Neural progenitor cell (in vitro differentiated cells): ENCODE results near the gene GTPBP6. TPM values are rescaled to one million over a fixed set of nuclear protein-coding genes. Genes with fewer than 3 reads are reported as not detected.

Experiments used
- DNase-seq: peaks from one replicate; pipeline ENCODE4 v3.0.0-alpha.2; 2016; ENCODE audit warnings: low spot score
- H2AFZ ChIP-seq: fragments of 200-600 bp; sonication (generic); replicated peaks from 2 replicates; pipeline ENCODE4 v1.6.1; 2016; ENCODE audit warnings: antibody characterized with exemption
- H3F3A ChIP-seq: fragments of 200-600 bp; sonication (generic); 2 replicates; pipeline ENCODE4 v1.6.1; 2016; ENCODE audit warnings: antibody characterized with exemption, low read depth
- H3K27ac ChIP-seq: fragments of 200-600 bp; sonication (generic); 2 replicates; pipeline ENCODE4 v1.5.1; 2016; ENCODE audit warnings: mild to moderate bottlenecking
- H3K27me3 ChIP-seq: fragments of 200-600 bp; sonication (generic); 2 replicates; pipeline ENCODE4 v1.6.1; 2016; ENCODE audit warnings: mild to moderate bottlenecking, moderate library complexity
- H3K36me3 ChIP-seq: fragments of 200-600 bp; sonication (generic); 2 replicates; pipeline ENCODE4 v1.5.1; 2016
- H3K4me1 ChIP-seq: fragments of 200-600 bp; sonication (generic); 2 replicates; pipeline ENCODE4 v1.6.1; 2016; ENCODE audit warnings: mixed run types
- H3K4me2 ChIP-seq: fragments of 200-600 bp; sonication (generic); 2 replicates; pipeline ENCODE4 v1.6.1; 2016
- H3K4me3 ChIP-seq: fragments of 200-600 bp; sonication (generic); 2 replicates; pipeline ENCODE4 v1.5.1; 2016
- H3K79me2 ChIP-seq: fragments of 200-600 bp; sonication (generic); 2 replicates; pipeline ENCODE4 v1.6.1; 2016; ENCODE audit warnings: low read depth
- H3K9ac ChIP-seq: fragments of 200-600 bp; sonication (generic); 2 replicates; pipeline ENCODE4 v1.6.1; 2016
- H3K9me3 ChIP-seq: fragments of 200-600 bp; sonication (generic); 2 replicates; pipeline ENCODE4 v1.5.1; 2016; ENCODE audit warnings: low read depth
- H4K20me1 ChIP-seq: fragments of 200-600 bp; sonication (generic); 2 replicates; pipeline ENCODE4 v1.6.1; 2016; ENCODE audit warnings: low read depth
- H3K27ac Mint-ChIP-seq: 3 replicates; pipeline ENCODE4 v1.8.0; 2021; ENCODE audit warnings: mixed read lengths
- H3K27me3 Mint-ChIP-seq: 2 replicates; pipeline ENCODE4 v1.8.0; 2022; ENCODE audit warnings: low read depth, mild to moderate bottlenecking, inconsistent platforms, moderate library complexity, mixed read lengths; ENCODE audit not compliant: insufficient read depth
- H3K36me3 Mint-ChIP-seq: 3 replicates; pipeline ENCODE4 v1.8.0; 2021; ENCODE audit warnings: mixed read lengths
- H3K4me1 Mint-ChIP-seq: 3 replicates; pipeline ENCODE4 v1.8.0; 2021; ENCODE audit warnings: mixed read lengths
- H3K4me3 Mint-ChIP-seq: 3 replicates; pipeline ENCODE4 v1.8.0; 2021; ENCODE audit warnings: mild to moderate bottlenecking, moderate library complexity, mixed read lengths
- H3K9me3 Mint-ChIP-seq: 3 replicates; pipeline ENCODE4 v1.8.0; 2020; ENCODE audit warnings: mixed read lengths
- CTCF ChIP-seq: fragments of 200-600 bp; sonication (generic); IDR thresholded peaks from 2 replicates; pipeline ENCODE4 v1.5.1; 2017; ENCODE audit warnings: antibody characterized with exemption, mild to moderate bottlenecking
- EZH2 ChIP-seq: fragments of 200-600 bp; sonication (generic); IDR thresholded peaks from 2 replicates; pipeline ENCODE4 v1.6.1; 2017; ENCODE audit warnings: antibody characterized with exemption, mild to moderate bottlenecking, moderate library complexity
- EZH2phosphoT487 ChIP-seq: fragments of 200-600 bp; sonication (generic); IDR thresholded peaks from 2 replicates; pipeline ENCODE4 v1.6.1; 2017; ENCODE audit warnings: antibody characterized with exemption
- total RNA-seq: library from RNA; depleted of rRNA; stranded (reverse); fragments of >200 nt; gene quantifications from 2 replicates; pipeline ENCODE4 v1.2.3, GENCODE V29; 2015; ENCODE audit warnings: low replicate concordance

Gene GTPBP6
- total RNA-seq, 1 donor from 2014 or later: 16.6 TPM

- Mint-ChIP-seq H3K4me3 (no peak overlapping the region), H3K27me3 (peaks cover 2% of the 10 kb centered on the region), H3K9me3 (peaks cover 22% of the 10 kb centered on the region), H3K4me1 (no peaks in the 10 kb centered on the region), H3K36me3 (peaks cover 30% of the 10 kb centered on the region), H3K27ac (no peak overlapping the region)
- no peak for TF ChIP-seq CTCF
- no peak overlapping the region for H3K4me3 ChIP-seq
- no peak overlapping the region for H3K4me2 ChIP-seq
- no peak overlapping the region for H3K9ac ChIP-seq
- H3K27ac ChIP-seq: no peak overlapping the region
- DNase-seq: no peak
- H3K36me3 ChIP-seq: no peaks in the 10 kb centered on the region
- no peak overlapping the region for H2AFZ ChIP-seq
- H3K27me3 ChIP-seq: peaks cover 11% of the 10 kb centered on the region
- H3K4me1 ChIP-seq: peaks cover 7% of the 10 kb centered on the region
- no peaks in the 10 kb centered on the region for H3K79me2 ChIP-seq
- no peaks in the 10 kb centered on the region for H3K9me3 ChIP-seq
- no peaks in the 10 kb centered on the region for H3F3A ChIP-seq
- no peaks in the 10 kb centered on the region for H4K20me1 ChIP-seq
Measured at GRCh38 chrX:335758-336155, 17.2 kb upstream of the GTPBP6 start.

- H3F3A ChIP-seq: no peaks in the 10 kb centered on the region
- H3K4me3 Mint-ChIP-seq: peak overlapping the region; percentile 52
- no peaks in the 10 kb centered on the region for H4K20me1 ChIP-seq
- peaks cover 7% of the 10 kb centered on the region for H3K4me1 ChIP-seq
- no peak for DNase-seq
- H3K9me3 ChIP-seq: no peaks in the 10 kb centered on the region
- TF ChIP-seq EZH2phosphoT487 (no peak), CTCF (no peak), EZH2 (no peak)
- no peak overlapping the region for H3K4me3 ChIP-seq
- H3K27me3 Mint-ChIP-seq: peaks cover 2% of the 10 kb centered on the region
- H3K36me3 ChIP-seq: no peaks in the 10 kb centered on the region
- no peak overlapping the region for H3K27ac Mint-ChIP-seq
- peaks cover 16% of the 10 kb centered on the region for H3K27me3 ChIP-seq
- no peak overlapping the region for H3K9ac ChIP-seq
- H2AFZ ChIP-seq: no peak overlapping the region
- peaks cover 28% of the 10 kb centered on the region for H3K36me3 Mint-ChIP-seq
- peaks cover 20% of the 10 kb centered on the region for H3K9me3 Mint-ChIP-seq
- H3K4me2 ChIP-seq: no peak overlapping the region
- no peaks in the 10 kb centered on the region for H3K4me1 Mint-ChIP-seq
- H3K79me2 ChIP-seq: no peaks in the 10 kb centered on the region
- no peak overlapping the region for H3K27ac ChIP-seq
Measured at GRCh38 chrX:334971-335757, 16.6 kb upstream of the GTPBP6 start.

- DNase-seq: no peak
- Mint-ChIP-seq H3K9me3 (peaks cover 21% of the 10 kb centered on the region), H3K36me3 (peaks cover 28% of the 10 kb centered on the region), H3K4me1 (no peaks in the 10 kb centered on the region), H3K27me3 (peaks cover 3% of the 10 kb centered on the region), H3K4me3 (no peak overlapping the region), H3K27ac (no peak overlapping the region)
- H3K9me3 ChIP-seq: no peaks in the 10 kb centered on the region
- peaks cover 16% of the 10 kb centered on the region for H3K27me3 ChIP-seq
- H3K4me2 ChIP-seq: no peak overlapping the region
- H3K36me3 ChIP-seq: no peaks in the 10 kb centered on the region
- H4K20me1 ChIP-seq: no peaks in the 10 kb centered on the region
- H3K4me1 ChIP-seq: peaks cover 7% of the 10 kb centered on the region
- H3F3A ChIP-seq: no peaks in the 10 kb centered on the region
- H3K79me2 ChIP-seq: no peaks in the 10 kb centered on the region
- TF ChIP-seq EZH2: no peak
- no peak for TF ChIP-seq CTCF
- no peak for TF ChIP-seq EZH2phosphoT487
- H2AFZ ChIP-seq: no peak overlapping the region
- H3K4me3 ChIP-seq: no peak overlapping the region
- H3K9ac ChIP-seq: no peak overlapping the region
- H3K27ac ChIP-seq: no peak overlapping the region
Measured at GRCh38 chrX:334331-334891, 15.8 kb upstream of the GTPBP6 start.
